Parietal lobe (tissue), 1 donor: Measurements from ENCODE around the gene AKAP14. TPM values are rescaled to one million over a fixed set of nuclear protein-coding genes. Genes with fewer than 3 reads are reported as not detected.

Source experiments
- total RNA-seq: library from RNA; depleted of rRNA; stranded (reverse); fragments of >200 nt; gene quantifications from one replicate; pipeline ENCODE4 v1.2.3, GENCODE V29; 2014

The AKAP14 gene
- total RNA-seq = not detected

DNA sequence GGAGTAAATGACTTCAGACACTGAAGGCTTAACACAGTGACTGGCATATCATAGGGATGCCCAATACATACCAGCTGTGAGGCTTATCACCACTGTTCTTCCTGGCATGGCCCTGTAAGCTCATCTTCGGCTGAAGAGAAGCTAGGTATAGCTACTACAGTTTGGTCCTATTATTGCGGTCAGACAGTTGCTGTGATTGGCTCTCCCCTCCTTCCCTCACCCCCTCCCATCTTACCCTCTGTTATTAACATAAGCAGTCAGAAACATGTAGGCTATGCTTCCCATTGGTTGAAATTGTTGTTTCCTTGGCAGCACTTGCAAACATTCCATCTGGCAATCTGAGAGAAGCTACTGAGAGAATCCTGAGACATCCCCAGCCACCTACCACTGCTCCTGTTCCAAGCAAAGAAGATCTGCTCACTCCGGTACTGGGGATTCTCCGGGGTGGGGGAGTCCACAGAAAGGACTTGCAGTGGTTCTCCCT is at the start of gene AKAP14:
Gene AKAP14 (plus strand): TSS at position 51 of the 484 bp plus-strand sequence. CDS start 7,331 bp downstream, outside the sequence.

DNA sequence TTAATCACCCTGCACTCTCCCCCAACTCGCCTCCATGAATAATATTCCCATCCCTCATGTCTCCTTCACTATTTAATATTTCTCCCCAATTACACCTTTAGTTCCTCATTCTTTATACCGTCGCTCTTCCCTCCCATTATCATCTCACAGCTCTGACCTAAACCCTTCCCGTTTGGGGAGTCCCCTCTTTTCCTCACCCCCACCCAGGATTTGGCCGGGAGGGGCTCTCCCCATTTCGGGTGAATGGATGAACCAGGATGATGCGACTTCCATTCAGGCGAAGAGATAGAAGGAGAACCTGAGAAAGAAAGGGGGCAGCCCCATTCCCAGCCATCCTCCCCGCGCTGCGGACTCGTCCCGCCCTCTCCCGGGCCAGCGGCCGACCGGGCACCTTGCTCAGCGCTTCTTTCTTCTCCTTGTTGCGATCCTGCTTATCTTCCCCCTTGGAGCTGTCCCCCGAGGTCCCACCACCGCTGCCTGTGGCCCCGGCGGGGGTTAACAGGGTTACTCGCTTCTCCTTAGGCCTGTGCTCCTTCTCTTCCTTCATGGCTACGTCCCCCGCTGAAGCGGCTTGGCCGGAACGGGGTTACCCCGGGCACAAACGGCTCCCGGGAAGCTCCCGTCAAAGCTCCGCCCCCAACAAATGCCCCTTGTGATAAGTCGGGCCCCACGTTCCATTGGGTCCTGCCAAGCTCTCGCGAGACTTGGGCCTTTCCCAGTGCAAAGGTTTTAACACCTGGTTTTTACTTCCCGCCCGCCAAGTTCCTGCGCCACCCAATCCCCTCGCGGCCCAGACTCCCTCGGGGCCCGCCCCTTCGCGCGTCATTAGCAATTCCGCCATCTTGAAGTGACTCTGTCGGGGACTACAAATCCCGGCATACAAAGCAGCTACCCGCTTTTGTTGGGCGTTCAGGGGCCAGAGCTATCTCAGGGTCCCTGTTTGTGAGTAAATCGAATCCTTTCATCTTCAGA is 43.0 kb upstream of the AKAP14 start, which contains the start of gene UPF3B:
Gene UPF3B (minus strand): TSS at position 582 of the 972 bp plus-strand sequence. CDS start 35 bp downstream, at position 547.

DNA sequence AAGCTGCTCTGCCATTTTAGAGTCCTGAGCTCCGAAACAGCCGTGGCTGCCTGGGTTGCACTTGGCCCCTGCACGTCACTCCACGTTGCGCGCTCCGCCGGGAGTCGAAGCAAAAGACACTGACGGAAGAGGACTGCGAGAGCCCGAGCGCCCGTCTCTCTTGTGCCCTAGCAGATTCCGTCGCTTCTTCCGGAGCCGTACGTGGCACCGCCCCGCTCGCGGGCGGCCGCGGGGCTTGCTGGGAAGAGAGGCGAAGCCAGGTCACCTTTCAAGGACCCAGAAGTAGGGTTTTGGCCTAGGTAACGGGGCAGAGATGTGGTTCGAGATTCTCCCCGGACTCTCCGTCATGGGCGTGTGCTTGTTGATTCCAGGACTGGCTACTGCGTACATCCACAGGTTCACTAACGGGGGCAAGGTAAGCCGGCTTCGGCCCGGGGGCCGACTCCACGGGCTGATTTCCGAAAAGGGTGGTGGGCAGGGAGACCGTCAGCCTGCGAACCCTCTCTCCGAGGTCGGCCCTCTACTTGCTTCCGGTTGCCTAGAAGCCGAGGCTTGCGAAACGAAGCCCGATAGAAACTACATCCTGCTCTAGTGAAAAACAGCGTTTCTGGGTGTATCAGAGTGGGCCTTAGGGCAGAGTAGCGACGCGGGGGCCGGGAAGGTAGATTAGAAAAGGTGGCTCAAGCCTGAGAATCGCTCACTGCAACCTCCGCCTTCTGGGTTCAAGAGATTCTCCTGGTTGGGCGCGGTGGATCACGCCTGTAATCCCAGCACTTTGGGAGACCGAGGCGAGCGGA is 23.9 kb upstream of the AKAP14 start, which contains the start of the genes NDUFA1 and RNF113A:
Gene NDUFA1 (plus strand): TSS at position 234 of the 797 bp plus-strand sequence. CDS start 80 bp downstream, at position 314.
Gene RNF113A (minus strand): TSS at position 135 of the 797 bp plus-strand sequence. CDS start 120 bp downstream, at position 15.

DNA sequence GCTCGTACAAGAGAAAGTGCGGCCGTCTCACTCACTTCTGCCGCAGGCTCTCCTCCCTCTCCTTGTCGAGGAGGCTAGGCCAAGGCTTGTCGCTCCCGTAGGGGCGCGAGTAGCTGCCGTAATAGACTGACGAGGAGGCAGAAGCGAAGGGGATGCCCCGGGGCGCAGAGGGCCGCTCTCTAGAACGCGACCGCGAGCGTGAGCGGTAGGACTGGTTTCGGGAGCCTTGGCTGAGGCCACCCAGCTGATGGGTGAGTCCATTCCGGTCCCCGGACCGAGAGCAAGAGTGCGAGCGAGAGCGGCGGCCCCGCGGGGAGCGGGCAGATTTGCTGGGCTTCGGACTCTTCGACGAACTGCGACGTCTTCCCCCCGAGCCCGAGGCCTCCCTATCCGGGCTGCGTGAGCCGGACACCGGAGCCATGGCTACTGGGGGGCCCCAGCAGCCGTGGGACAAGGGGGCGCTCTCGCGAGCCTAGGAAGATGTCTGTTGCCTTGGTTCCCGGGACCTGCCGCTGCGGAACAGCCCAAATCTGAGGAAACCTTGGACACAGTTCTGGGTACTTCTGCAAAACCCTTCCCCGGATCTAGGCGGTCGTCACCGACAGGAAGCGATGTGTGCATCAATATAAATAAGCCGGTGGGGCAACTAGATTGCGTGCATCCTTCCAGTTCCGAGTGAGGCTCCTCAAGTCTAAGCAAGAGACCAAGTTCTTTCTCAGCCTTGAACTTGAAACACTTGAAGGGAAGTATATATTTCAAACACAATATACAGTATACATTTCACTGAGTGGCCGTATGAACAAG is 47.7 kb downstream of the AKAP14 start, which contains the start of gene NKAP:
Gene NKAP (minus strand): TSS at position 567 of the 804 bp plus-strand sequence. CDS start 146 bp downstream, at position 421.

Other genes starting within 250 kb of the AKAP14 start
- gene SEPTIN6, start 202.7 kb upstream of the AKAP14 start, total RNA-seq = 57.3 TPM
- 0.31 TPM for gene SOWAHD, start 137.3 kb upstream of the AKAP14 start, total RNA-seq
- gene RPL39, start 104.3 kb upstream of the AKAP14 start, total RNA-seq = 1,783 TPM
- gene UPF3B, start 42.9 kb upstream of the AKAP14 start, total RNA-seq = 10.0 TPM
- 12.2 TPM for gene RNF113A, start 24.2 kb upstream of the AKAP14 start, total RNA-seq
- gene NDUFA1, start 24.1 kb upstream of the AKAP14 start, total RNA-seq = 19.7 TPM
- 8.5 TPM for gene NKAP, start 47.9 kb downstream of the AKAP14 start, total RNA-seq
- gene RHOXF2B, start 181.8 kb downstream of the AKAP14 start, total RNA-seq = not detected
- not detected for gene RHOXF1, start 220.0 kb downstream of the AKAP14 start, total RNA-seq